ENCODE results near the gene ZFYVE26. TPM values are rescaled to one million over a fixed set of nuclear protein-coding genes. Genes with fewer than 3 reads are reported as not detected.
"Not testable (repeated sequence)": the region's sequence is repeated elsewhere in the genome, so short reads cannot be mapped to it uniquely, and the experiment has no call there.

ZFYVE26 gene
- total RNA-seq, 2 donors from 2014 or later, result 19.1 to 19.2 TPM

DNA sequence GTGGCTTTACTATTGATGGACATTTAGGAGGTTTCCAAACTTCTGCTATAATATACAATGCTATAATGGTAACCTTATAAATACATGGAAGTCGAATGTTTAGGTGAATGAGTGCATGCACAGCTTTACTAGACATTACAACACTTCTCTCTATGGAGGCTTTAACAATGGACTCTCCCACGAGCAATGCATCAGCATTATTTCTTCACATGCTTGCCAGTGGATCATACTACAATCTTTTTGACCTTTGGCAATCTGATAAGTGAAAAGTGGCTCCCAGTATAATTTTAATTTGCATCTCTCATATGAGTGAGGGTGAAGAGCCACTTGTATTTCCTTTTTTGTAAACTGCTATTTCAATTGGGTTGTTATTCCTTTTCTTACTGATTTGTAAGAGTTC lies 96.5 kb downstream of the ZFYVE26 start:
- no peak overlapping the region for H3K9ac ChIP-seq (ENCODE audit: low read depth in 2 of 2, low read length in 2 of 2)
- H3K4me3 ChIP-seq, result no peak overlapping the region
- peaks cover 4% of the 10 kb centered on the region for H3K27me3 ChIP-seq
- H3K36me3 ChIP-seq, result no peaks in the 10 kb centered on the region
- intact Hi-C loops (cut with DNase I), result no loop called here
- H3K27ac ChIP-seq, result no peak overlapping the region
- no peaks in the 10 kb centered on the region for H3K9me3 ChIP-seq
- no peaks in the 10 kb centered on the region for H3K4me1 ChIP-seq
- no peak for DNase-seq
- TF ChIP-seq, protein P1, sequence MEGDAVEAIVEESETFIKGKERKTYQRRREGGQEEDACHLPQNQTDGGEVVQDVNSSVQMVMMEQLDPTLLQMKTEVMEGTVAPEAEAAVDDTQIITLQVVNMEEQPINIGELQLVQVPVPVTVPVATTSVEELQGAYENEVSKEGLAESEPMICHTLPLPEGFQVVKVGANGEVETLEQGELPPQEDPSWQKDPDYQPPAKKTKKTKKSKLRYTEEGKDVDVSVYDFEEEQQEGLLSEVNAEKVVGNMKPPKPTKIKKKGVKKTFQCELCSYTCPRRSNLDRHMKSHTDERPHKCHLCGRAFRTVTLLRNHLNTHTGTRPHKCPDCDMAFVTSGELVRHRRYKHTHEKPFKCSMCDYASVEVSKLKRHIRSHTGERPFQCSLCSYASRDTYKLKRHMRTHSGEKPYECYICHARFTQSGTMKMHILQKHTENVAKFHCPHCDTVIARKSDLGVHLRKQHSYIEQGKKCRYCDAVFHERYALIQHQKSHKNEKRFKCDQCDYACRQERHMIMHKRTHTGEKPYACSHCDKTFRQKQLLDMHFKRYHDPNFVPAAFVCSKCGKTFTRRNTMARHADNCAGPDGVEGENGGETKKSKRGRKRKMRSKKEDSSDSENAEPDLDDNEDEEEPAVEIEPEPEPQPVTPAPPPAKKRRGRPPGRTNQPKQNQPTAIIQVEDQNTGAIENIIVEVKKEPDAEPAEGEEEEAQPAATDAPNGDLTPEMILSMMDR (IDR thresholded peaks at IDR 0.05), result no peak

DNA sequence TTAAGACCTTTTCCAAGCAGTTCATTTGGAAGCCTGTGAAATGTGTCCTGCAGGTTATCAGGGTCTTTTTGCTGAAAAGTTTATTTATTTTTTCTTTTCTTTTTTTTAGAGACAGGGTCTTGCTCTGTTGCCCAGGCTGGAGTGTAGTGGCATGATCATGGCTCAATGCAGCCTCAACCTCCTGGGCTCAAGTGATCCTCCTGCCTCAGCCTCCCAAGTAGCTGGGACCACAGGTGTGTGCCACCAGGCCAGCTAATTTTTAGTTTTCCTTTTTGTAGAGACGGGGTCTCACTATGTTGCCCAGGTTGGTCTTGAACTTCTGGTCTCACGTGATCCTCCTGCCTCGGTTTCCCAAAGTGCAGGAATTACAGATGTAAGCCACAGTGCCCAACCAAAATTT lies 97.0 kb downstream of the ZFYVE26 start:
- H3K27ac ChIP-seq; H3K36me3 ChIP-seq; H3K27me3 ChIP-seq; intact Hi-C loops (cut with DNase I); H3K9me3 ChIP-seq; H3K4me3 ChIP-seq; DNase-seq; H3K4me1 ChIP-seq; H3K9ac ChIP-seq (ENCODE audit: low read depth in 2 of 2, low read length in 2 of 2): not testable (repeated sequence)

DNA sequence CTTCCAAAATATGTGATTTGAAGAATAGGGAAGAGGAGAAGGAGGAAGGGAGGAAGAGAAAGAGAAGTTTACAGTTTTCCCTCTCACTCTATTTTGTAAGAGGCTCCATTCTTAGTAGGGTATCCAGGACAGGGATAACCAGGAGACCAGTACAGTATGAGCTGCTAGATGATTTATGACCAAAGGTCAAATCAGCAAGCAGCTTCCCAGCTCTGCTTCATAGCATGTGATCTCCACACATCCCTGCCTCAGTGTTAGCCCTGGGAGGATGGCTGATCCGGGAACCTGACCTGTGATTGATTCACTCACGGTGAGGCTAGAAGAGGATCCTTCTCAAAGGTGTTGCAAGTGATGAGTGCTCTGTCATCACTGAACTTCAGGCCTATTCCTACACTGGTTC lies 98.1 kb downstream of the ZFYVE26 start:
- Histone ChIP-seq H3K27me3 (peaks cover 4% of the 10 kb centered on the region), H3K36me3 (no peaks in the 10 kb centered on the region), H3K27ac (no peak overlapping the region), H3K9ac (ENCODE audit: low read depth in 2 of 2, low read length in 2 of 2) (no peak overlapping the region), H3K9me3 (no peaks in the 10 kb centered on the region), H3K4me3 (no peak overlapping the region), H3K4me1 (no peaks in the 10 kb centered on the region)
- no peak for DNase-seq
- intact Hi-C loops (cut with DNase I), result no loop called here
- TF ChIP-seq, protein P1 (IDR thresholded peaks at IDR 0.05), result no peak

DNA sequence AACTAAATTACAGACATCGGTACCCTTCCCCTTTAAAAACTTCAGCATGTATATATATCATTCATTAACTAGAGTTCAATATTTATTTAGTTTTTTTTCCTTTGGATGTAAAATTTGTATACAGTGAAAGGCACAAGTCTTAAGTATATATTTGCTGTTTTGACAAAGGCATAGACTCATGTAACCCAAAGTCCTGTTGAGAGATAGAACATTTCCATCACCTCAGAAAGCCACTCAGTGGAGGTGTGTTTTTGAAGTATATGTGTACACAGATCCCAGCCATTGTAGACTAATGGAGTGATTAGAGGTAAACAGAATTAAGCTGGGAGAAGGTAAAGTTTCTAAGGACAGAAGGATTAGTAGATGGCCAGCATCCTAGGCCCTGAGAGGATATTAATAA lies 99.3 kb downstream of the ZFYVE26 start:
- H3K4me1 ChIP-seq, result no peaks in the 10 kb centered on the region
- no peaks in the 10 kb centered on the region for H3K9me3 ChIP-seq
- intact Hi-C loops (cut with DNase I), result no loop called here
- H3K4me3 ChIP-seq, result no peak overlapping the region
- no peak overlapping the region for H3K27ac ChIP-seq
- no peaks in the 10 kb centered on the region for H3K36me3 ChIP-seq
- TF ChIP-seq, protein P1 (IDR thresholded peaks at IDR 0.05), result no peak
- H3K27me3 ChIP-seq, result peaks cover 4% of the 10 kb centered on the region
- H3K9ac ChIP-seq (ENCODE audit: low read depth in 2 of 2, low read length in 2 of 2), result no peak overlapping the region
- DNase-seq, result no peak

DNA sequence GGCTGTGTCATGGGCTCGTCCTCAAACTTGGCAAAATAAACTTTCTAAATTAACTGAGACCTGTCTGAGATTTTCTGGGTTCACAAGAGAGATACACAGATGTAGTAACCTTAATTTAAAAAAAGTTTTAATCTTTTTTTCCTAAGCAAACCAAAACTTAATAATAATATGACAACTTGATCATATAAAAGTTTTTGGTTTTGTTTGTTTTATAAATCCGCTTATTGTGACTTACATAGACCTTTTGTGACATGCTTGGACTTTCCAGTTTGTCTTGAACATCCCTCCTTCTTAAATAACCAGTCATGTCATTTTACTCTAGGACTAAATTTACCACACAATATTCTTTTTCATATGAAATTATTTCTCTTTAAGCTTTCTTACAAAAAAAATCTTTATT lies 106.2 kb downstream of the ZFYVE26 start:
- H3K27ac ChIP-seq, result no peak overlapping the region
- no peaks in the 10 kb centered on the region for H3K36me3 ChIP-seq
- intact Hi-C loops (cut with DNase I), result no loop called here
- no peak for DNase-seq
- H3K4me1 ChIP-seq, result no peaks in the 10 kb centered on the region
- no peaks in the 10 kb centered on the region for H3K9me3 ChIP-seq
- H3K9ac ChIP-seq (ENCODE audit: low read depth in 2 of 2, low read length in 2 of 2), result no peak overlapping the region
- no peaks in the 10 kb centered on the region for H3K27me3 ChIP-seq
- no peak overlapping the region for H3K4me3 ChIP-seq
- TF ChIP-seq, protein P1 (IDR thresholded peaks at IDR 0.05), result no peak

DNA sequence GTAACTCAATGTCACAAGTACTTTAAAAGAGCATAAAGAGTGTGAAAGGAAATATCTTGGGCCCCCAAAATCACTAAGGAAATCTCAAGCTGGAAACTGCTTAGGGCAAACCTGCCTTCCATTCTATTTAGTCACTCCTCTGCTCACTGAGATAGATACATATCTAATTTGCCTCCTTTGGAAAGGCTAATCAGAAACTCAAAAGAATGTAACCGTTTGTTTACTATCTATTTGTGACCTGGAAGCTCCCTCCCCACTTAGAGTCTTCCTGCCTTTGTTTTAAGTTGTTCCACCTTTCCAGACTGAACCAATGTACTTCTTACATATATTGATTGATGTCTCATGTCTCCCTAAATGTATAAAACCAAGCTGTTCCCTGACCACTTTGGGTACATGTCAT lies 106.6 kb downstream of the ZFYVE26 start:
- not testable (repeated sequence) for H3K36me3 ChIP-seq; H3K9me3 ChIP-seq; H3K4me1 ChIP-seq; H3K9ac ChIP-seq (ENCODE audit: low read depth in 2 of 2, low read length in 2 of 2); DNase-seq; H3K4me3 ChIP-seq; H3K27me3 ChIP-seq; H3K27ac ChIP-seq
- intact Hi-C loops (cut with DNase I), result loop anchor here (10.0 kb wide), 2 partner anchors 185 to 285 kb away; no protein-coding TSS in a partner anchor

DNA sequence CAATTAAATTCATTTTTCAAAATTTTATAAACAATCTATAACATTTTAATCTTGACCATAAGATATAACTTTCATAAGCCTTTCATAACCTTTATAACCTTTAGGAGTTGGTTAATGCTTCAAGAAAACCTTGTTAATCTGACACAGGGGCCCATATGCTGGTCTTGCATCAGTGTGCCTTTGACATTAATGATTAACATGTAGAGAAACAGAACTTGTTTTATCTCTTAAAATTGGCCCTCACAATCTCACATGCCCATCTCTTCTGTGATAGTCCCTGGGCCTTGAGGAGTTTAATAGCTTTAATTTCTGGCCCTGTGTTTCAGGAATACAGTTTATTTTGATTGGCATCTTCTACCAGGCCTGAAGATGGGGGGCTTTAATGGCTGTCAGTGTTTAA lies 107.0 kb downstream of the ZFYVE26 start:
- H3K27ac ChIP-seq; H3K9ac ChIP-seq (ENCODE audit: low read depth in 2 of 2, low read length in 2 of 2); H3K4me3 ChIP-seq; H3K4me1 ChIP-seq; H3K9me3 ChIP-seq; H3K36me3 ChIP-seq; H3K27me3 ChIP-seq; DNase-seq: not testable (repeated sequence)
- intact Hi-C loops (cut with DNase I), result loop anchor here (10.0 kb wide), 2 partner anchors 185 to 285 kb away; no protein-coding TSS in a partner anchor

Measured in colonic mucosa (tissue), 4 donors.